ENCODE measurements around the gene PTGES2.

PTGES2 gene

GRCh38 chr9:128153060-128153946 lies 25.8 kb upstream of the PTGES2 start:
- peak; percentile 58 for DNase-seq

- peak; percentile 53 for DNase-seq
These were observed 24.9 kb upstream of the PTGES2 start for GRCh38 chr9:128152133-128153059.

GRCh38 chr9:128151309-128152132 lies 24.0 kb upstream of the PTGES2 start:
- peak; percentile 56 for DNase-seq

- peak; percentile 63 for DNase-seq
These were observed 23.2 kb upstream of the PTGES2 start for GRCh38 chr9:128150594-128151308.

- DNase-seq, result peak; percentile 54
These were observed 22.5 kb upstream of the PTGES2 start for GRCh38 chr9:128149951-128150593.

GRCh38 chr9:128149001-128149701 lies 21.6 kb upstream of the PTGES2 start, which contains the start of gene LCN2:
LCN2 (plus strand) TSS chr9:128149453; CDS start chr9:128149526, 73 bp downstream.
- peak; percentile 41 for DNase-seq

GRCh38 chr9:128148509-128149000 lies 21.0 kb upstream of the PTGES2 start:
- peak; percentile 55 for DNase-seq

- DNase-seq, result no peak
These were observed 19.1 kb upstream of the PTGES2 start for GRCh38 chr9:128146591-128147120.

- no peak for DNase-seq
These were observed 18.4 kb upstream of the PTGES2 start for GRCh38 chr9:128145951-128146351.

- DNase-seq, result no peak
These were observed 18.0 kb upstream of the PTGES2 start for GRCh38 chr9:128145536-128145935.

- no peak for DNase-seq
These were observed 17.0 kb upstream of the PTGES2 start for GRCh38 chr9:128144239-128145181.

- no peak for DNase-seq
These were observed 16.2 kb upstream of the PTGES2 start for GRCh38 chr9:128143525-128144238.

- DNase-seq, result no peak
These were observed 15.1 kb upstream of the PTGES2 start for GRCh38 chr9:128142596-128142995.

- DNase-seq, result no peak
These were observed 14.5 kb upstream of the PTGES2 start for GRCh38 chr9:128142061-128142460.

GRCh38 chr9:128141604-128142003 lies 14.1 kb upstream of the PTGES2 start:
- DNase-seq, result no peak

- no peak for DNase-seq
These were observed 12.1 kb upstream of the PTGES2 start for GRCh38 chr9:128139621-128140020.

GRCh38 chr9:128138001-128138400 lies 10.5 kb upstream of the PTGES2 start:
- DNase-seq, result no peak

Measured in activated effector memory CD4-positive, alpha-beta T cell treated with anti-CD3 and anti-CD28 coated beads, Interleukin-2, amount 50 U/mL, for 16 hours (primary cell).